ENCODE data around the gene NECTIN2. TPM values are rescaled to one million over a fixed set of nuclear protein-coding genes. Genes with fewer than 3 reads are reported as not detected.
"Not testable (repeated sequence)": the region's sequence is repeated elsewhere in the genome, so short reads cannot be mapped to it uniquely, and the experiment has no call there.

NECTIN2 gene
- total RNA-seq, 4 donors from 2014 or later, result 63.2 to 126 (median 90.4) TPM

GRCh38 chr19:44820648-44821609, 25.2 kb upstream of the NECTIN2 start:
- TF ChIP-seq CTCF (IDR thresholded peaks at IDR 0.05) (no peak), POLR2A (IDR thresholded peaks at IDR 0.05) (no peak), EP300 (IDR thresholded peaks at IDR 0.05) (no peak)
- WGBS, 2 donors, result 37 to 46% methylated on average over 31 to 34 of the region's 35 CpGs
- Histone ChIP-seq H3K36me3 (peaks cover 0 to 28% (median 0%) of the 10 kb centered on the region in 3 donors), H3K4me1 (peaks cover 0 to 14% (median 5%) of the 10 kb centered on the region in 4 donors), H3K9me3 (no peaks in the 10 kb centered on the region), H3K27me3 (no peaks in the 10 kb centered on the region), H3K4me3 (no peak overlapping the region), H3K27ac (peak overlapping the region in 1 of 4 donors; percentile 62)
- peak in 1 of 2 donors; percentile 24 for DNase-seq (ENCODE audit: low spot score in 2 of 2)

- DNase-seq (ENCODE audit: low spot score in 2 of 2), result no peak
- TF ChIP-seq EP300 (IDR thresholded peaks at IDR 0.05) (no peak), POLR2A (IDR thresholded peaks at IDR 0.05) (no peak), CTCF (IDR thresholded peaks at IDR 0.05) (no peak)
- no peaks in the 10 kb centered on the region for H3K27me3 ChIP-seq
- peaks cover 0 to 14% (median 5%) of the 10 kb centered on the region in 4 donors for H3K4me1 ChIP-seq
- H3K36me3 ChIP-seq, result peaks cover 0 to 27% (median 0%) of the 10 kb centered on the region in 3 donors
- H3K4me3 ChIP-seq, result no peak overlapping the region
- H3K9me3 ChIP-seq, result no peaks in the 10 kb centered on the region
- 61 to 65% methylated on average over 11 of the region's 11 CpGs for WGBS, 2 donors
- peak overlapping the region in 1 of 4 donors; percentile 36 for H3K27ac ChIP-seq
These were observed 23.9 kb upstream of the NECTIN2 start for GRCh38 chr19:44822177-44822576.

GRCh38 chr19:44822670-44823372, 23.3 kb upstream of the NECTIN2 start:
- peaks cover 0 to 27% (median 0%) of the 10 kb centered on the region in 3 donors for H3K36me3 ChIP-seq
- no peaks in the 10 kb centered on the region for H3K9me3 ChIP-seq
- H3K4me3 ChIP-seq, result no peak overlapping the region
- TF ChIP-seq EP300 (IDR thresholded peaks at IDR 0.05), result no peak
- peaks cover 0 to 14% (median 5%) of the 10 kb centered on the region in 4 donors for H3K4me1 ChIP-seq
- no peak overlapping the region for H3K27ac ChIP-seq
- 56 to 59% methylated on average over 10 of the region's 10 CpGs for WGBS, 2 donors
- H3K27me3 ChIP-seq, result no peaks in the 10 kb centered on the region
- DNase-seq (ENCODE audit: low spot score in 2 of 2), result no peak

GRCh38 chr19:44823373-44823698, 22.8 kb upstream of the NECTIN2 start:
- Histone ChIP-seq H3K4me1 (peaks cover 0 to 14% (median 5%) of the 10 kb centered on the region in 4 donors), H3K27me3 (no peaks in the 10 kb centered on the region), H3K9me3 (no peaks in the 10 kb centered on the region), H3K27ac (no peak overlapping the region), H3K4me3 (no peak overlapping the region), H3K36me3 (peaks cover 0 to 25% (median 0%) of the 10 kb centered on the region in 3 donors)
- WGBS, 2 donors, result 46 to 51% methylated on average over 4 of the region's 4 CpGs
- TF ChIP-seq POLR2A (IDR thresholded peaks at IDR 0.05) (no peak), EP300 (IDR thresholded peaks at IDR 0.05) (no peak), CTCF (IDR thresholded peaks at IDR 0.05) (no peak)
- DNase-seq (ENCODE audit: low spot score in 2 of 2), result no peak

GRCh38 chr19:44824761-44825160, 21.3 kb upstream of the NECTIN2 start:
- Histone ChIP-seq H3K4me1 (peaks cover 0 to 14% (median 5%) of the 10 kb centered on the region in 4 donors), H3K27me3 (no peaks in the 10 kb centered on the region), H3K36me3 (peaks cover 0 to 11% (median 0%) of the 10 kb centered on the region in 3 donors), H3K27ac (no peak overlapping the region), H3K4me3 (no peak overlapping the region), H3K9me3 (no peaks in the 10 kb centered on the region)
- no peak for TF ChIP-seq CTCF (IDR thresholded peaks at IDR 0.05)
- TF ChIP-seq POLR2A (IDR thresholded peaks at IDR 0.05), result no peak
- TF ChIP-seq EP300 (IDR thresholded peaks at IDR 0.05), result no peak
- WGBS, 2 donors, result 78 to 83% methylated on average over 4 of the region's 4 CpGs
- DNase-seq (ENCODE audit: low spot score in 2 of 2), result no peak

GRCh38 chr19:44832875-44833274, 13.2 kb upstream of the NECTIN2 start:
- not testable (repeated sequence) for H3K27me3 ChIP-seq; H3K9me3 ChIP-seq; DNase-seq (ENCODE audit: low spot score in 2 of 2); H3K27ac ChIP-seq; H3K4me3 ChIP-seq; H3K36me3 ChIP-seq; H3K4me1 ChIP-seq
- 79 to 84% methylated on average over 6 of the region's 6 CpGs for WGBS, 2 donors

- not testable (repeated sequence) for DNase-seq (ENCODE audit: low spot score in 2 of 2); H3K27ac ChIP-seq; H3K4me1 ChIP-seq; H3K4me3 ChIP-seq; H3K9me3 ChIP-seq; H3K36me3 ChIP-seq; H3K27me3 ChIP-seq
- 86 to 93% methylated on average over 8 of the region's 8 CpGs for WGBS, 2 donors
These were observed 11.7 kb upstream of the NECTIN2 start for GRCh38 chr19:44834399-44834798.

All from tibial nerve (tissue), 4 donors.